Measurements from ENCODE around the gene LARGE1. TPM values are rescaled to one million over a fixed set of nuclear protein-coding genes. Genes with fewer than 3 reads are reported as not detected.

Gene LARGE1
- total RNA-seq, 1 donor = 22.8 TPM

DNA sequence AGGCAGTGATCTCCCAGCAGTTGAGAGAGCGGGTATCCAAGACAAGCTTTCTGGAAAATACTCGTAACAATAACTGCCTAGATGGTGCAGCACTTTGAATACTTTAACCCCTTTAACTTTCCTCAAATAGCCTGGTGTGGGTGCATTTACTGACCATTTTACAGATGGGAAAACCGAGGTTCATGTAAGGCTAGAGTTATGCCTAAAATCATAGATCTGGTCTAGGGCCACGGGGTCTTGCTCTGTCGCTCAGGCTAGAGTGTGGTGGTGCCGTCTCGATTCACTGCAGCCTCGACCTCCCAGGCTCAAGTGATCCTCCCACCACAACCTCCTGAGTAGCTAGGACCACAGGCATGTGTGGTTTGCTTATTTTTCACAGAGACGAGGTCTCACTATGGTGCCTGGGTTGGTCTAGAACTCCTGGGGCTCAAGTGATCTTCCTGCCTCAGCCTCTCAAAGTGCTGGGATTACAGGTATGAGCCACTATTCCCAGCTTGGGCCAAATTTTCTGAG lies 592.9 kb downstream of the LARGE1 start:
- H2AFZ ChIP-seq (ENCODE audit: low read length) = no peak overlapping the region
- H3K36me3 ChIP-seq (ENCODE audit: insufficient read depth, low read length) = no peaks in the 10 kb centered on the region
- H3K27me3 ChIP-seq (ENCODE audit: insufficient read depth, low read length) = no peaks in the 10 kb centered on the region
- no peak overlapping the region for H3K4me2 ChIP-seq (ENCODE audit: insufficient read depth, low read length)
- TF ChIP-seq CTCF (IDR thresholded peaks at IDR 0.05; ENCODE audit: extremely low read depth, low read depth, low read length) = no peak
- no peaks in the 10 kb centered on the region for H3K9me3 ChIP-seq (ENCODE audit: low read depth, low read length)
- no peak overlapping the region for H3K4me3 ChIP-seq (ENCODE audit: insufficient read depth, low read length)
- no peaks in the 10 kb centered on the region for H4K20me1 ChIP-seq (ENCODE audit: insufficient read depth, low read length)
- no peak overlapping the region for H3K27ac ChIP-seq (ENCODE audit: low read depth, low read length)
- H3K4me1 ChIP-seq (ENCODE audit: insufficient read depth, low read length) = no peaks in the 10 kb centered on the region
- H3K79me2 ChIP-seq (ENCODE audit: insufficient read depth, low read length) = no peaks in the 10 kb centered on the region
- no peak for DNase-seq (ENCODE audit: insufficient read length, low spot score, missing footprints)

DNA sequence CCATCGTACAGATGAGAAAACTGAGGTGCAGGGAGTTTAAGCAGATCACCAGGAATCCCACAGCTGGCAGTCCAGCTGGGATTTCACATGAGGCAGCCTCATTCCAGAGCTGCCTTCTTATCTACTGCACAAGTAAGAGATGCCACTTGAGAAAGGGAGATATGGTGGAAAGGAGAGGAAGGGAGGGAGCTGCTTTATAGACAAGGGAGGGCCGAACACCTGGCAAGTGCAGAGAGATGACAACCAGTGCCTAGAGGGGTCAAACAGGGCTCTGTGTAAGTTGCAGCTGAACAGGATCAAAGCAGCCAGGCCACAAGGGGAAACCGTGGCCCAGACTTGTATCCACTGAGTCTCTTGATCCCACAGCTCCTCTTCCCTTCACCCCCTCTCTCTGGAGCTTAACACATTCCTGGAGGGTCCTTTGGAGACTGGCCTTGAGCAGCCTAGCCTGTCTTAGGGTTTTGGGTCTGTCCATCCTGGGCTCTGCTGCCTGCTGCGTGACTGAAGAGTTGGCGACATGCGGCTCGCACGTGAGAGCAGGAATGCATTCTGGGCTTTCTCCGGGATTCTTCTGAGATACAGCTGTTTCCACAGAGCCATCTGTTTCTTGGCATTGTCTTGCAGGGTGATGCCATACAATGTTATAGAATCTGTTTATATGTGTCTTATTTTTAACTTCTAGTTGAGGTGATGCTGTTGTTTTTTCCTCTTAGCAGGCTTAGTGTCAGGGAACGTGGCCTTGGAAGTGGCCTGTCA lies 593.6 kb downstream of the LARGE1 start:
- Histone ChIP-seq H3K27me3 (ENCODE audit: insufficient read depth, low read length) (no peaks in the 10 kb centered on the region), H3K79me2 (ENCODE audit: insufficient read depth, low read length) (no peaks in the 10 kb centered on the region), H2AFZ (ENCODE audit: low read length) (no peak overlapping the region), H3K27ac (ENCODE audit: low read depth, low read length) (no peak overlapping the region), H3K36me3 (ENCODE audit: insufficient read depth, low read length) (no peaks in the 10 kb centered on the region), H3K4me2 (ENCODE audit: insufficient read depth, low read length) (no peak overlapping the region), H4K20me1 (ENCODE audit: insufficient read depth, low read length) (no peaks in the 10 kb centered on the region), H3K9me3 (ENCODE audit: low read depth, low read length) (no peaks in the 10 kb centered on the region), H3K4me3 (ENCODE audit: insufficient read depth, low read length) (no peak overlapping the region), H3K4me1 (ENCODE audit: insufficient read depth, low read length) (no peaks in the 10 kb centered on the region)
- no peak for TF ChIP-seq CTCF (IDR thresholded peaks at IDR 0.05; ENCODE audit: extremely low read depth, low read depth, low read length)
- no peak for DNase-seq (ENCODE audit: insufficient read length, low spot score, missing footprints)

DNA sequence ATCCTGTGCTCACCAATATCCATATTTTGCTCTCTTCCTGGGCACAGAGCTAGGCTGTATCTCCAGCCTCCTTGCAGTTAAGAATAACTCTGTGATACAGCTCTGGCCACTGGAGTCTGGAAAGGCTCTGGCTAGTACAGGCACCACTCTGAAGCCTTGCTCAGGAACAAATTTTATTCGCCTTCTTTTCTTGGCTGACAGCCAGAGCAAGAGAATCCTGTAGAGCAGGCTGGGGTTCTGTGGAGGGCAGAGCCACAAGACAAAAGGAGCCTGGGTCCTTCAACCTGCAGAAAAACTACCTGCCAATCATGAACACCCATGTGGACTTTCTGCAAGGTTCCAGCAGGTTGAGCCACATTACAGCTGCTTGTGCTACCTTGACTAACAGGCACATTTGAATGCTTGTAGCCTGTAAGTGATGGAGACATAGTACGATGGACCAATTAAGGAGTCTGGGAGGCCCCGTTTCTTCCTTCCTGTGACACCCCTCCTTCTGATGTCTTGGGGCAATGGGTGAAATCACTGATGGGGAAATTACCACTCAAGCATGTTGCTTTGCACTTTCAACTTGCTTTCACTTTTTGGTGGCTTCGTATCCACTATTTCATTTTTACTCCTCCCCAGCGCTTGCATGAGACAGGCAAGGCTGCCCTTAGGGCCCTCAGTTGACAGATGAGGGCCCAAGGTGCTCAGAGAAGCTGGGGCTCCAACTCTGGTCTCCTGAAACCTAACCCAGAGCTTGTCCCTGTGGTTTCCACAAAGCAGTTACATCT lies 594.9 kb downstream of the LARGE1 start:
- Histone ChIP-seq H3K27me3 (ENCODE audit: insufficient read depth, low read length) (no peaks in the 10 kb centered on the region), H3K4me3 (ENCODE audit: insufficient read depth, low read length) (no peak overlapping the region), H3K36me3 (ENCODE audit: insufficient read depth, low read length) (no peaks in the 10 kb centered on the region), H3K79me2 (ENCODE audit: insufficient read depth, low read length) (no peaks in the 10 kb centered on the region), H3K4me2 (ENCODE audit: insufficient read depth, low read length) (no peak overlapping the region), H4K20me1 (ENCODE audit: insufficient read depth, low read length) (no peaks in the 10 kb centered on the region), H3K27ac (ENCODE audit: low read depth, low read length) (no peak overlapping the region), H3K4me1 (ENCODE audit: insufficient read depth, low read length) (no peaks in the 10 kb centered on the region), H3K9me3 (ENCODE audit: low read depth, low read length) (no peaks in the 10 kb centered on the region), H2AFZ (ENCODE audit: low read length) (no peak overlapping the region)
- TF ChIP-seq CTCF (IDR thresholded peaks at IDR 0.05; ENCODE audit: extremely low read depth, low read depth, low read length) = no peak
- DNase-seq (ENCODE audit: insufficient read length, low spot score, missing footprints) = peak; percentile 37

GRCh38 chr22:33324228-33324627 lies 596.0 kb downstream of the LARGE1 start:
- H2AFZ ChIP-seq (ENCODE audit: low read length) = no peak overlapping the region
- no peaks in the 10 kb centered on the region for H3K9me3 ChIP-seq (ENCODE audit: low read depth, low read length)
- no peak overlapping the region for H3K4me3 ChIP-seq (ENCODE audit: insufficient read depth, low read length)
- H3K27ac ChIP-seq (ENCODE audit: low read depth, low read length) = no peak overlapping the region
- H4K20me1 ChIP-seq (ENCODE audit: insufficient read depth, low read length) = no peaks in the 10 kb centered on the region
- H3K4me2 ChIP-seq (ENCODE audit: insufficient read depth, low read length) = no peak overlapping the region
- no peaks in the 10 kb centered on the region for H3K79me2 ChIP-seq (ENCODE audit: insufficient read depth, low read length)
- no peaks in the 10 kb centered on the region for H3K4me1 ChIP-seq (ENCODE audit: insufficient read depth, low read length)
- H3K36me3 ChIP-seq (ENCODE audit: insufficient read depth, low read length) = no peaks in the 10 kb centered on the region
- TF ChIP-seq CTCF (IDR thresholded peaks at IDR 0.05; ENCODE audit: extremely low read depth, low read depth, low read length) = no peak
- no peaks in the 10 kb centered on the region for H3K27me3 ChIP-seq (ENCODE audit: insufficient read depth, low read length)
- DNase-seq (ENCODE audit: insufficient read length, low spot score, missing footprints) = no peak

Data from osteoblast (primary cell).